BJ (cell line): ENCODE data around the gene LMBR1L. TPM values are rescaled to one million over a fixed set of nuclear protein-coding genes. Genes with fewer than 3 reads are reported as not detected.
A peak's percentile ranks its signal among the peaks of the same experiment; 100 is the strongest.

Source experiments
- CTCF ChIA-PET: fragments of 350-600 bp; formaldehyde crosslinking; extraction: SDS; loops from one replicate; lab custom pipeline; 2021; ENCODE audit warnings: antibody characterized with exemption, inconsistent platforms; lab: Yijun Ruan, JAX
- POLR2A ChIA-PET: fragments of 300-600 bp; sonication (Branson Sonifier 250); formaldehyde crosslinking; extraction: SDS; loops from one replicate; lab custom pipeline; 2021; ENCODE audit warnings: antibody characterized with exemption; lab: Charles Lee
- DNase-seq: peaks from one replicate; pipeline ENCODE4 v3.0.0-alpha.2; 2011; ENCODE audit warnings: low read depth
- H3K27me3 ChIP-seq: 2 replicates; pipeline ENCODE4 v1.6.0; 2011; ENCODE audit warnings: low read length; ENCODE audit not compliant: control insufficient read depth, insufficient read depth
- H3K36me3 ChIP-seq: 2 replicates; pipeline ENCODE4 v1.5.1; 2011; ENCODE audit warnings: low read length; ENCODE audit not compliant: control insufficient read depth, insufficient read depth
- H3K4me3 ChIP-seq: 2 replicates; pipeline ENCODE4 v1.5.1; 2011; ENCODE audit warnings: low read depth, mild to moderate bottlenecking, control low read depth, low read length
- CTCF ChIP-seq: IDR thresholded peaks from 2 replicates; pipeline ENCODE4 v1.5.1; 2011; ENCODE audit warnings: low read depth, mild to moderate bottlenecking, control low read depth, inconsistent platforms, low read length, moderate library complexity; ENCODE audit not compliant: insufficient read depth
- polyA plus RNA-seq: library from polyadenylated mRNA; depleted of rRNA; stranded (reverse); fragments of >200 nt; gene quantifications from 2 replicates; pipeline ENCODE4 v1.2.3, GENCODE V29; 2011

Gene LMBR1L
- polyA plus RNA-seq, 1 experiment = 63.1 TPM

- ChIA-PET POLR2A (no interaction called here), CTCF (interaction anchor here (0.5 to 2.7 kb wide), 10 partner anchors 7 to 63 kb away, joined by 3 to 12 read pairs (median 4); partner anchors contain the start of gene DHH)
- no peak for DNase-seq
- Histone ChIP-seq H3K4me3 (peak overlapping the region; percentile 88), H3K27me3 (no peaks in the 10 kb centered on the region), H3K36me3 (peaks cover under 1% of the 10 kb centered on the region; the same call in 1 of the 2 replicates)
- no peak for TF ChIP-seq CTCF
These were observed 51.1 kb downstream of the LMBR1L start for GRCh38 chr12:49059299-49060171.

GRCh38 chr12:49059045-49059298 lies 51.7 kb downstream of the LMBR1L start:
- no peak for TF ChIP-seq CTCF
- Histone ChIP-seq H3K27me3 (no peaks in the 10 kb centered on the region), H3K4me3 (peak overlapping the region; percentile 88), H3K36me3 (peaks cover 7% of the 10 kb centered on the region)
- ChIA-PET CTCF (interaction anchor here (0.5 to 2.7 kb wide), 10 partner anchors 8 to 62 kb away, joined by 3 to 12 read pairs (median 4); partner anchors contain the start of gene DHH), POLR2A (no interaction called here)
- DNase-seq = no peak

- Histone ChIP-seq H3K36me3 (peaks cover 11% of the 10 kb centered on the region), H3K27me3 (no peaks in the 10 kb centered on the region), H3K4me3 (peak overlapping the region; percentile 88)
- no peak for DNase-seq
- CTCF ChIA-PET = interaction anchor here (0.5 to 2.7 kb wide), 13 partner anchors 8 to 73 kb away, joined by 3 to 12 read pairs (median 3); partner anchors contain the start of genes DHH and TUBA1B
- POLR2A ChIA-PET = no interaction called here
- TF ChIP-seq CTCF = no peak
These were observed 52.1 kb downstream of the LMBR1L start for GRCh38 chr12:49058366-49059044.

GRCh38 chr12:49057888-49058287 lies 52.8 kb downstream of the LMBR1L start:
- POLR2A ChIA-PET = no interaction called here
- no peak for DNase-seq
- CTCF ChIA-PET = interaction anchor here (0.7 to 2.7 kb wide), 8 partner anchors 10 to 131 kb away, joined by 3 to 12 read pairs (median 4); partner anchors contain the start of genes TUBA1A and TUBA1B
- Histone ChIP-seq H3K4me3 (peak overlapping the region; percentile 88), H3K27me3 (no peaks in the 10 kb centered on the region), H3K36me3 (peaks cover 17% of the 10 kb centered on the region)
- no peak for TF ChIP-seq CTCF
